K562 (cell line): Measurements from ENCODE around the gene GFM1. TPM values are rescaled to one million over a fixed set of nuclear protein-coding genes. Genes with fewer than 3 reads are reported as not detected.

Source experiments
- ATAC-seq: fragments of 200-7000 bp; cut with Tn5 transposase; 3 replicates; pipeline ENCODE4 v1.9.1; 2020; ENCODE audit warnings: moderate library complexity
- BruUV-seq: library from RNA; stranded (reverse); fragments of 400-500 nt; replicated peaks from 2 replicates; lab custom pipeline; 2021; lab: Mats Ljungman, UMichigan
- CTCF ChIA-PET: fragments of 300-600 bp; formaldehyde crosslinking; extraction: SDS; loops from one replicate; lab custom pipeline; 2021; ENCODE audit warnings: low intra/inter-chr PET ratio; lab: Yijun Ruan, JAX
- POLR2A ChIA-PET: fragments of 300-600, 350-650 bp; sonication (Branson Sonifier 250); formaldehyde crosslinking; extraction: SDS; loops from one replicate; lab custom pipeline; 2021; ENCODE audit warnings: antibody characterized with exemption, inconsistent platforms; lab: Yijun Ruan, JAX
- DNase-seq, 4 experiments: peaks; one replicate each; pipeline versions ENCODE4 v3.0.0 to v3.0.0-alpha.2; 2011 to 2018; ENCODE audit warnings: low spot score in 3 of 4, mixed read lengths in 3 of 4; ENCODE audit errors: extremely low read depth in 1 of 4
- FAIRE-seq: peaks from 2 replicates; lab custom pipeline; 2011; peaks lifted over from hg19 to GRCh38; lab: Jason Lieb, UNC
- H2AFZ ChIP-seq: 2 replicates; pipeline ENCODE4 v1.6.0; 2011; ENCODE audit warnings: low read depth, low read length, control low read depth, inconsistent platforms
- H3K27ac ChIP-seq: fragments of 200-600 bp; 3 replicates; pipeline ENCODE4 v1.8.0; 2011; ENCODE audit warnings: low read depth, mild to moderate bottlenecking, control low read depth, inconsistent platforms, low read length, moderate library complexity, mixed read lengths; ENCODE audit errors: extremely low read depth
- H3K27me3 ChIP-seq, 2 experiments: fragments of 300-600 bp in 1 of 2; 2 replicates in 1 of 2; 3 replicates in 1 of 2; pipeline versions ENCODE4 v1.6.0 to v1.8.0; 2011; ENCODE audit warnings: inconsistent platforms in 2 of 2, low read length in 2 of 2, mild to moderate bottlenecking in 1 of 2, mixed read lengths in 1 of 2, moderate library complexity in 1 of 2; ENCODE audit not compliant: control insufficient read depth in 2 of 2, insufficient read depth in 2 of 2
- H3K36me3 ChIP-seq: fragments of 300-600 bp; 3 replicates; pipeline ENCODE4 v1.8.0; 2011; ENCODE audit warnings: mild to moderate bottlenecking, low read length, inconsistent platforms; ENCODE audit not compliant: control insufficient read depth, insufficient read depth
- H3K4me1 ChIP-seq, 2 experiments: fragments of 200-600 bp in 1 of 2; replicated peaks in 1 of 2; 2 replicates in 1 of 2; 3 replicates in 1 of 2; pipeline versions ENCODE4 v1.5.1 to v1.8.0; 2011; ENCODE audit warnings: inconsistent platforms in 2 of 2, low read length in 2 of 2, mild to moderate bottlenecking in 1 of 2, mixed read lengths in 1 of 2, moderate library complexity in 1 of 2; ENCODE audit not compliant: control insufficient read depth in 2 of 2, insufficient read depth in 2 of 2
- H3K4me2 ChIP-seq: 2 replicates; pipeline ENCODE4 v1.6.1; 2011; ENCODE audit warnings: low read length, control low read depth, inconsistent platforms, mixed read lengths; ENCODE audit not compliant: insufficient read depth
- H3K4me3 ChIP-seq: fragments of 200-600 bp; sonication (generic), shearing (Covaris generic); 2 replicates; pipeline ENCODE4 v1.5.1; 2016; ENCODE audit warnings: control low read depth, inconsistent platforms
- H3K79me2 ChIP-seq: fragments of 200-600 bp; 3 replicates; pipeline ENCODE4 v1.8.0; 2011; ENCODE audit warnings: low read length, inconsistent platforms; ENCODE audit not compliant: control insufficient read depth, insufficient read depth
- H3K9ac ChIP-seq, 2 experiments: 2 replicates each; pipeline versions ENCODE4 v1.6.0 to v1.6.1; 2011; ENCODE audit warnings: low read depth in 2 of 2, low read length in 2 of 2, control low read depth in 1 of 2, inconsistent platforms in 1 of 2, mild to moderate bottlenecking in 1 of 2, mixed read lengths in 1 of 2; ENCODE audit not compliant: insufficient read depth in 1 of 2
- H3K9me1 ChIP-seq: one replicate; pipeline ENCODE4 v1.6.0; 2011; ENCODE audit warnings: inconsistent platforms, mild to moderate bottlenecking, low read length, moderate library complexity; ENCODE audit not compliant: control insufficient read depth, insufficient read depth
- H3K9me3 ChIP-seq: replicated peaks from 2 replicates; pipeline ENCODE4 v1.5.1; 2011; ENCODE audit warnings: low read depth, low read length, inconsistent platforms; ENCODE audit not compliant: control insufficient read depth, insufficient read depth
- H4K20me1 ChIP-seq: replicated peaks from 2 replicates; pipeline ENCODE4 v1.6.1; 2011; ENCODE audit warnings: low read length, inconsistent platforms, mixed read lengths; ENCODE audit not compliant: control insufficient read depth, insufficient read depth
- CSDE1 ChIP-seq, 2 experiments: fragments of 450-650 bp; IDR thresholded peaks; 2 replicates each; pipeline ENCODE4 v1.6.1; 2016; ENCODE audit warnings: mild to moderate bottlenecking in 1 of 2
- CTCFL ChIP-seq: IDR thresholded peaks from 2 replicates; pipeline ENCODE4 v1.6.1; 2011; ENCODE audit warnings: borderline replicate concordance, low read depth, mild to moderate bottlenecking, moderate library complexity, low read length; ENCODE audit not compliant: insufficient read depth, poor library complexity, severe bottlenecking
- CUX1 ChIP-seq: fragments of 200-800 bp; sonication (Bioruptor generic); IDR thresholded peaks from 2 replicates; pipeline ENCODE4 v1.6.1; 2016; ENCODE audit warnings: missing genetic modification characterization, missing compliant biosample characterization
- HNRNPL ChIP-seq: fragments of 200-400 bp; formaldehyde crosslinking; IDR thresholded peaks from 2 replicates; pipeline ENCODE4 v1.6.1; 2017; ENCODE audit warnings: low read depth, mild to moderate bottlenecking, low read length
- RBFOX2 ChIP-seq: fragments of 200-400 bp; formaldehyde crosslinking; IDR thresholded peaks from 2 replicates; pipeline ENCODE4 v1.6.1; 2017; ENCODE audit warnings: low read depth, mild to moderate bottlenecking, low read length, moderate library complexity
- SMARCA4 ChIP-seq: fragments of 450-650 bp; IDR thresholded peaks from 2 replicates; pipeline ENCODE4 v1.6.1; 2016
- TSHZ1 ChIP-seq: fragments of 250-450 bp; sonication (Bioruptor Pico); IDR thresholded peaks from 2 replicates; pipeline ENCODE4 v1.4.0; 2020; ENCODE audit warnings: mild to moderate bottlenecking, moderate library complexity
- ZBTB17 ChIP-seq: fragments of 450-650 bp; formaldehyde crosslinking; IDR thresholded peaks from 2 replicates; pipeline ENCODE4 v1.4.0; 2020; ENCODE audit warnings: mild to moderate bottlenecking
- ZBTB8A ChIP-seq: fragments of 450-650 bp; IDR thresholded peaks from 2 replicates; pipeline ENCODE4 v1.6.1; 2018; ENCODE audit warnings: mild to moderate bottlenecking, moderate library complexity; ENCODE audit not compliant: partially characterized antibody
- ZC3H4 ChIP-seq: sonication (generic); formaldehyde crosslinking; IDR thresholded peaks from 2 replicates; pipeline ENCODE4 v1.9.0; 2021; ENCODE audit warnings: missing genetic modification reagents, borderline replicate concordance
- ZC3H8 ChIP-seq: fragments of 450-650 bp; IDR thresholded peaks from 2 replicates; pipeline ENCODE4 v1.6.1; 2017
- WGBS: fragments of 100-300 bp; shearing (Covaris generic); methylation state at CpG from one replicate; pipeline ENCODE4 v1.1.6; 2016; ENCODE audit warnings: low coverage, mixed read lengths; ENCODE audit not compliant: insufficient coverage; ENCODE audit errors: missing lambda C conversion rate; 5-methylcytosine and 5-hydroxymethylcytosine counted together
- in situ Hi-C: fragments of 300-500 bp; cut with MboI; formaldehyde crosslinking; loops from 4 replicates; pipeline ENCODE4 v1.15.0; 2018; ENCODE audit warnings: inconsistent platforms, mixed read lengths
- intact Hi-C: fragments of 100-400 bp; cut with micrococcal nuclease; formaldehyde crosslinking; loops from 2 replicates; pipeline ENCODE4 v1.14.2; 2022
- polyA plus RNA-seq, 8 experiments: library from polyadenylated mRNA; depleted of rRNA in 4 of 8; stranded (reverse) in 5 of 8; unstranded in 3 of 8; fragments of >200 nt; fragmentation: Nextera tagmentation in 2 of 8; fragmentation: Illumina TruSeq in 1 of 8; extraction: Ambion mirVana in 2 of 8; extraction: Trizol in 1 of 8; gene quantifications; 2 replicates each; pipeline versions ENCODE4 v1.2.1 to v1.2.3, GENCODE V29; 2011 to 2014; ENCODE audit warnings: inconsistent platforms in 1 of 8, missing spikeins in 1 of 8
- total RNA-seq, 7 experiments: library from RNA; depleted of rRNA in 6 of 7; stranded (reverse); fragments of >200 nt in 6 of 7; fragmentation: Illumina TruSeq in 2 of 7; extraction: Trizol in 2 of 7; gene quantifications; 2 replicates each; pipeline versions ENCODE4 v1.2.1 to v1.2.3, GENCODE V29; 2011 to 2021; ENCODE audit warnings: low replicate concordance in 1 of 7

Gene GFM1
- total and polyA plus RNA-seq, 9 of the 15 experiments (the other 6 are each of a cell fraction or from before 2014, with no cell fraction given), result 38.9 to 86.7 (median 64.8) TPM

DNA sequence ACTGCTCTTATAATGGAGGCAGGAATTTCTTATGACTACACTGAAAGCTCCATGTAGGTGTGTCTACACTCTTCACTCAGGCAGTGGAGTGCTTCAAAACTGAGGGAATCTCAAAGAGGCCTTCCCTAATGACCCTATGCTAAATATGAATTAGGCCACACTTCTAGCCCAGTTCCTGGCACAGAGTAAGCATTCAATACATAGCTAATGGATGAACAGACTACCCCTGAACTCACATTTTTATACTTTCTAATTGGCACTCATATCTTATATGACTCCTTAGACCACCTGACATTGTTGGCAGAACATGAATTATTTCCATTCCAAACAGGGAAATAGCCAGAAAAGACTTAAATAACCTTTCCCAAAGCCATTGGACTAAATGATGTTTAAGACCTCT is 84.5 kb downstream of the GFM1 start (continued):
- TF ChIP-seq HNRNPL (no peak), CSDE1 (IDR thresholded peaks at IDR 0.05) (no peak), RBFOX2 (no peak), ZC3H4 (CRISPR knock-in tag) (no peak), ZC3H8 (no peak), ZBTB8A (no peak)

DNA sequence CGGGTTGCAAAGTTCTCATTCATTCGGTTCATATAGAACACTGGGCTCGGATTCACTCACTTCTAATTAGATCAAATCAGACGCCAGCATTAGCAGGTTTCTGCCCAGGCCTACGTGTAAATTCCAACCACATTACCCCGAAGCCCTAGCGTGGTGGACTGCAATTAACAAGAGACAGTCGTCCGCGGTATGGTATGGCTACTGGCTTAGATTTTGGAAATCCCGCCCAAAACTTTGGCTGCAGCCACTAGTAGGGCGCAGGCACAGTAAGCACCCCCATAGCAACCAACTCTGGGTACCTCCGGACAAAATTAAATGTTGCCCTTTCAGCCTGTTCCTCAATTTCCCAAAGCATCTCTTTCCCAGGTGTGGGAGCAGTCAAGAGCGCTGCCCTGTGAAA is 87.2 kb downstream of the GFM1 start:
- H3K4me1 ChIP-seq, result peaks cover 2 to 3% of the 10 kb centered on the region in 2 experiments; a peak in 3 of 5 replicates
- no peak overlapping the region for H2AFZ ChIP-seq
- H3K4me3 ChIP-seq, result no peak overlapping the region
- H4K20me1 ChIP-seq, result no peaks in the 10 kb centered on the region
- FAIRE-seq (no peak), DNase-seq (no peak), ATAC-seq (no peak)
- no peaks in the 10 kb centered on the region for H3K27me3 ChIP-seq
- 97% methylated on average over 14 of the region's 14 CpGs for WGBS
- no peak overlapping the region for H3K9ac ChIP-seq
- H3K79me2 ChIP-seq, result no peaks in the 10 kb centered on the region; the same call in 2 of the 3 replicates
- in situ Hi-C loops, result no loop called here
- intact Hi-C loops, result no loop called here
- ChIA-PET CTCF (interaction anchor here (1.1 kb wide), 1 partner anchor 59 kb away, joined by 4 read pairs; no protein-coding TSS in a partner anchor), POLR2A (interaction anchor here (1.5 kb wide), 1 partner anchor 10 kb away, joined by 3 read pairs; no protein-coding TSS in a partner anchor)
- no peak overlapping the region for H3K27ac ChIP-seq
- BruUV-seq, result no TSS peak
- no peaks in the 10 kb centered on the region for H3K9me1 ChIP-seq
- H3K36me3 ChIP-seq, result peaks cover 10% of the 10 kb centered on the region; the same call in 2 of the 3 replicates
- no peak overlapping the region for H3K4me2 ChIP-seq
- peaks cover 6% of the 10 kb centered on the region; the same call in 1 of the 2 replicates for H3K9me3 ChIP-seq
- no peak for TF ChIP-seq CTCFL
- no peak for TF ChIP-seq TSHZ1
- TF ChIP-seq CUX1 (CRISPR knock-in tag), result no peak
- no peak for TF ChIP-seq SMARCA4
- no peak for TF ChIP-seq ZBTB17 (CRISPR knock-in tag)
